NCI-H526 (cell line): Measurements from ENCODE around the gene ZNF687.

ENCODE experiments used
- DNase-seq, 2 experiments: peaks; one replicate each; lab custom pipeline; 2025; lab: John Stamatoyannopoulos, UW

Gene ZNF687

DNA sequence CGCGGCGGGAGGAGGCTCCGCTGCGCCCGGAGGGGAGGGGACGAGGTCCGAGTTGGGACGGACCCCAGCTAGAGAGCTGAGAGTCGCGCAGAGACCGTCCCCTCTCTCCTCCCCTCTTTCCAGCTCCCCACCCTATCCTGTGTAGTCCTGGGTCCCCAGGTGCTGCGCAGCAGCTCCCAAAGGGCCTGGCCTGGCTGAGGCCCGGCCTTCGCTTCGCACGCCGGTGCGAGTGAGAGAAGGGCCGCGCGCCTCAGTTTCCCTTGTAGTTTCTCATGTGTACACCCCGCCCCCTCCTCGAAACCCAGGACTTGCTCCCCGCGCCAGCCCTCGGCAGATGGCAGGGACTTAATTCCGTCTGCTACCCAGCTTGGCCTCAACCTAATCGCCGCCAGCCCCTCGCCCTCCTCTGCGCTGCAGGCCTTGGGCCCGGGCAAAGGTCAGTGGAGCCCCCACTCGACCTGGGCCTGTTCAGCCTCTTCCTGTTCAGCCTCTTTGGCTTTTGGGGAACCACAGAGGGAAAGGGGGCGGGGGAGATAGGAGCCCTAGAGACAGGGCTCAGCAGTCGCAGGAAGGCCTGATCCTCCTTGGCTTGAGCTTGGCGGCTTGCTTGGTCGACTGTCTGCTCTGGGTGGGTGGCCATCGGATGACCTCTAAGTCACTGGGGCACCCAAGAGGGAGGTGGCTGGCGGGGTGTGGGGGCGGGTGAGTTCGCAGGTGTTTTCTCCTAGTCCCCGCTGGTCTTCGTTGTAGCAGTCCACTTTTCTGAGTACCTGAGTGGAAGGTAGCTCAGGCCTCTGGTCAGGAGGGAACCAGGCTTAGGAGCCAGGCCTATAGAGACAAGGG is 1.0 kb downstream of the ZNF687 start:
- peak; percentile 58 to 82 for DNase-seq

DNA sequence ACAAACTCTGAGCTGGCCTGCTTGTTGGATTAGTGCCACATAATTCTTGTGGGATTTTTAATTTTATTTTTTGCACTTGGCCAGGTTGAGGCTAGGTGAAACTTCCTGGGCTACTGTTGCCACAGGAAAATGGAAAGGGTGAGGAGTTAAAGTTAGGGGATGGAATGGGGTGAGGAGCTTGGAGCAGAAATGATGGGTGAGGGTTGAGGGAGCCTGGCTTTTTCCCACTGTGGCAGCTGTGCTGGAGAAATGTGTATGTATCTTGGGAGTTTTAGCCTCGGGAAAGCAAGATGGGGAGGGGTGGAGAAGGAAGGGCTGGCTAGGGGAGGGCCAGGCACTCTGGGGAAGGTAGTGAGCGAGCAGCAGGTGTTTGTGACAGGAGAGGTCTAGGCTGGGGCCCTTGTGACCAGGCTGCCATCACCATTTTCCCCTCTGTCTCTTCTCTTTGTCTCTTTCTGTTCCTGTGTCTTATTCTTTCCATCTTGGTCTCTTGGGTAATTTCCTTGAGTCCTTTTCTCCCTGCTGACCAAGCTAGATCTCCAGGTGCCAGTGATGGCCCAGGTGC is 2.0 kb downstream of the ZNF687 start:
- DNase-seq, result no peak

DNA sequence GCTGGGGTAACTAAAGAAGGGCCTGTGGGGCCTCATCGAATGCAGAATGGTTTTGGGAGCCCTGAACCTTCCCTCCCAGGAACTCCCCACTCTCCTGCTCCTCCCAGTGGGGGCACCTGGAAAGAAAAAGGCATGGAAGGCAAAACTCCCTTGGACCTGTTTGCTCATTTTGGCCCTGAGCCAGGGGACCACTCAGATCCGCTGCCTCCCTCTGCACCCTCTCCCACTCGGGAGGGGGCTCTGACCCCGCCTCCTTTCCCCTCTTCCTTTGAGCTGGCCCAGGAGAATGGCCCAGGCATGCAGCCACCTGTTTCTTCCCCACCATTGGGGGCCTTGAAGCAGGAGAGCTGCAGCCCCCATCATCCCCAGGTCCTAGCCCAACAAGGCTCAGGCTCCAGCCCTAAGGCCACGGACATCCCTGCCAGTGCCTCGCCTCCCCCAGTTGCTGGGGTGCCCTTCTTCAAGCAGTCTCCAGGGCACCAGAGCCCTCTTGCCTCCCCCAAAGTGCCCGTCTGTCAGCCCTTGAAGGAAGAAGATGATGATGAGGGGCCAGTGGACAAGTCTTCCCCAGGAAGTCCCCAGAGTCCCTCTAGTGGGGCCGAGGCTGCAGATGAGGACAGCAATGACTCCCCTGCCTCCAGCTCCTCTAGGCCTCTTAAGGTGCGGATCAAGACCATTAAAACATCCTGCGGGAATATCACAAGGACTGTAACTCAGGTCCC is 4.7 kb downstream of the ZNF687 start:
- no peak for DNase-seq

- DNase-seq, result no peak
These were observed 5.2 kb downstream of the ZNF687 start for GRCh38 chr1:151287341-151287699.

DNA sequence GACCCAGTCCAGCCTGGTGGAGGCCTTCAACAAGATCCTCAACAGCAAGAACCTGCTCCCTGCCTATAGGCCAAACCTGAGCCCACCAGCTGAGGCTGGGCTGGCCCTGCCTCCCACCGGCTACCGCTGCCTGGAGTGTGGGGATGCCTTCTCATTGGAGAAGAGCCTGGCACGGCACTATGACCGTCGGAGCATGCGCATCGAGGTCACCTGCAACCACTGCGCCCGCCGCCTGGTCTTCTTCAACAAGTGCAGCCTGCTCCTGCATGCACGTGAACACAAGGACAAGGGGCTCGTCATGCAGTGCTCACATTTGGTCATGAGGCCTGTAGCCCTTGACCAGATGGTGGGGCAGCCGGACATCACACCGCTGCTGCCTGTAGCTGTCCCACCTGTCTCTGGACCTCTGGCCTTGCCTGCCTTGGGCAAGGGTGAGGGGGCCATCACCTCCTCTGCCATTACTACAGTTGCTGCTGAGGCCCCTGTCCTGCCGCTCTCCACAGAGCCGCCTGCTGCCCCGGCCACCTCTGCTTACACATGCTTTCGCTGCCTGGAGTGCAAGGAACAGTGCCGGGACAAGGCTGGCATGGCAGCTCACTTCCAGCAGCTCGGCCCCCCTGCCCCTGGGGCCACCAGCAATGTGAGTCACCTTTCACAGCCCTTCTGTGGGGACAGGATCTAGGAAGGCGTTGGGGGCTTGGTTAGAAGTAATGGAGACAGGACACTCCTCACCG is 5.8 kb downstream of the ZNF687 start:
- DNase-seq, result no peak

DNA sequence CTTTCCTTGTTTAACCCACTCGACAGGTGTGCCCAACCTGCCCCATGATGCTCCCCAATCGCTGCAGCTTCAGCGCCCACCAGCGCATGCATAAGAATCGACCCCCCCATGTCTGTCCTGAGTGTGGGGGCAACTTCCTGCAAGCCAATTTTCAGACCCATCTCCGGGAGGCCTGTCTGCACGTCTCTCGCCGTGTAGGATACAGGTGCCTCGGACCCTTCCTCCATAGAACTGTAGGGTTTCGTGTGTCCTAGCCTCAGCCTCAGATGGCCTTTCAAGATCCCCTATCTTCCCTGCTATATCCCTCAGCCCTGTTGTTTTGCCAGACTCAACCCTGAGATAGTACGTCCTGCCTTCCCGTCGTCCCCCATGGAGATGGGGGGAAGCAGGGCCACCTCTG is 6.4 kb downstream of the ZNF687 start:
- no peak for DNase-seq

DNA sequence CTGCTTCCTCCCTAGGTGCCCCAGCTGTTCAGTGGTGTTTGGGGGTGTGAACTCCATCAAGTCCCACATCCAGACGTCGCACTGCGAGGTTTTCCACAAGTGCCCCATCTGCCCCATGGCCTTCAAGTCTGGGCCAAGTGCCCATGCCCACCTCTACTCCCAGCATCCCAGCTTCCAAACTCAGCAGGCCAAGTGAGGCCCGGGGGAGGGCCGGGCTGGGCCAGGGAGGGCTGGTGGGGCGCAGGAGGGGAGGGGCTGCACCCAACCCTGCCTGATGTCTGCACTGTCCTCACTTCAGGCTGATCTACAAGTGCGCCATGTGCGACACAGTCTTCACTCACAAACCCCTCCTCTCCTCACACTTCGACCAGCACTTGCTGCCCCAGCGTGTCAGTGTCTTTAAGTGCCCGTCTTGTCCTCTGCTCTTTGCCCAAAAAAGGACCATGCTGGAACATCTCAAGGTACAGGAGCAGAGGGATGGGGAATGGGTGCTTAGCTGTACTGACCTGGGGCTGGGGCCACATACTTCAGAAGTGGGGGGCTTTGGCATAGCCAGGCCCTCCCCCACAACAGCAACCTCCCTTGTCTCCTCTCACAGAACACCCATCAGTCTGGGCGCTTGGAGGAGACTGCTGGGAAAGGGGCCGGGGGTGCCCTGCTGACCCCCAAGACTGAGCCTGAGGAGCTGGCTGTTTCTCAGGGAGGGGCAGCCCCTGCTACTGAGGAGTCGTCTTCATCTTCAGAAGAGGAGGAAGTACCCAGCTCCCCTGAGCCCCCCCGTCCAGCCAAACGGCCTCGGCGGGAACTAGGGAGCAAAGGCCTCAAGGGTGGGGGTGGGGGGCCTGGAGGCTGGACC is 7.2 kb downstream of the ZNF687 start:
- no peak for DNase-seq

- no peak for DNase-seq
These were observed 8.1 kb downstream of the ZNF687 start for GRCh38 chr1:151289991-151290708.

GRCh38 chr1:151290709-151291303 is 8.7 kb downstream of the ZNF687 start:
- DNase-seq, result no peak

- no peak for DNase-seq
These were observed 10.3 kb downstream of the ZNF687 start for GRCh38 chr1:151292207-151293030.

DNA sequence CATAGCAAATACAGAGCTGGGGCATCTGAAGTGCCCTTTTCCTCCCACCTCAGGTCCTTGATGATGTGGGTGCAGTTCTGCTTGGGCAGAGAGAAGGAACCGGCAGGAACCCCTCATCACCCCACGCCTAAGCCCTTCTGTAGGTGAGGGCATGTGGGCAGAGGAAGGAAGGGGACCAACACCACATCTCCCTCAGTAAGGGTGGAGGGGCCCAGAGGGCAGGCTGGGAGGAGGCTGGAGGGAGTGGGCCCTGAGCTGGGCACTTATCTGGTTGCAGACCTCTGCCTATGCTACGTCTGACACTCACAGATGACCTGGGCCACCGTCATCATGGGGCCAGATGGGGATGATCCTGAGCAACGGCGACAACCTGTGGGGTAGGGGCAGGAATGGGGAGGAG is 11.0 kb downstream of the ZNF687 start:
- DNase-seq, result no peak

GRCh38 chr1:151294742-151295462 is 12.8 kb downstream of the ZNF687 start:
- DNase-seq, result peak in 1 of 2 experiments; percentile 48

- no peak for DNase-seq
These were observed 27.8 kb downstream of the ZNF687 start for GRCh38 chr1:151309811-151310323.

DNA sequence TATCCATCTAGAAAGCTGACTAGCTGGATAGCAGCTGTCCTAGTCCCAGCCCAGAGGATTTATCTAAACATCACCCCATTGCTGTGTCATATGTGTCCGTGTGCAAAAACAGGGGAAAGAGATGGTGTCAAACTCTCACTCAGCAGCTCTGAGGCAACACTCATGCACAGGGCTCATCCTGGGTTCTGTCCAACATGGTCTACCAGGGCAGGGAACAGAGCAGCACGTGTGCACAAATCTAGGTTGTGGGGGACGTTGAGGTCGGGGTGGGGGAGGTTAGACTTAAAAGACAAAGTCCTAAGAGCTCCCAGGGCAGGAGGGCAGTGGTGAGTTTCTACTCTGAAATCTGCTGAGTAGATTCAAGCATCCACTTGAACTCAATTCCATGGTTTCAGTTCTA is 28.9 kb downstream of the ZNF687 start:
- DNase-seq, result no peak

DNA sequence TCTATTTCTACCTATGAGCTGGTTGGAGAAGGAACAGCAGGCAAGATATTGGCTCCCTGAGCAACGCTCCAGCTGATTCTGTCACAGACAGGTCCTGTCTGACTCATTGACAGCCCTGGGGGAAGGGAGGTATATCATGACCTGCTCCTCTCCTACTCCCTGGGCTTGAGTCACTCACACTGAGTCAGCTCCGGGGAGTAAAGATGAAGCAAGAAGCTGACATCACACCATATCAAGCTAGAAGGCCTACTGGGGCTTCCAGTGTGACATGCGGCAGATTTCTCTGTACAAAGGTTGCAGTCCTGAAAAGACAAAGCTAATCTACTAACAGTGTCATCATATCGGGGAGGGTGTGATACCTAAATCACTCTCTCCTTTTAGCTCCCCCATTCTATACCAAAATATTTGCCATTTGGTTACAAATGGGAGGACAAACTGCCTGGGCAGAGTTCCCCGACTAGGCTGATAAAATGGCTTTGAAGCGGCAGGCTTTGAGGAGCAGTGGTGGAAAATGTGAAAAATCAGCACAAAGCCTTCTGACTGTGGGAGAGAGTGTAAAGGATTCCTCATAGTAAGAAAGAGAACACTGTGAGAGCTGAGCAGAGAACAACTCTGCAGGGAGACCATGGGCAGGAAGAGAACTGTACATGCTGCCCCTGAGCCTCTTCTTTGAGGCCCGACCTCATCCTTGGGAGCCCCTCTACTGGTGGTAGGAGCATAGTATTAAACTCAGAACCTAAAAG is 29.7 kb downstream of the ZNF687 start:
- DNase-seq, result no peak

DNA sequence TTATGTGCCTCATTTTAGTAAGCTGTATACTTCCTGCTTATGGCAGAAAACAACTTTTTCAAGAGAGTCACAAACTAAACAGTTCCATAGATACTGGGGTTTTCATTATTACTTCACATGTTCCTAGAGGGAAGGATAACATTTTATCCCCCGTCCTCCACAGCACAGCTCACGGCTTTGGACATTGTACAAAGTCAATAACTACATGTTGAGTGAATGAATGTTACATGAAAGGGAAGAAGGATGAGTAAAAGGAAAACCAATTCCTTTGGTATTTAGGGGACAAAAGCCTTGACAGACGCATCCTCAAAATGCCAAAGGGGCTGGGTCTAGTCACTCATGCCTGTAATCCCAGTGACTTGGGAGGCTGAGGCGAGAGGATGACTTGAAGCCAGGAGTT is 30.3 kb downstream of the ZNF687 start:
- no peak for DNase-seq

DNA sequence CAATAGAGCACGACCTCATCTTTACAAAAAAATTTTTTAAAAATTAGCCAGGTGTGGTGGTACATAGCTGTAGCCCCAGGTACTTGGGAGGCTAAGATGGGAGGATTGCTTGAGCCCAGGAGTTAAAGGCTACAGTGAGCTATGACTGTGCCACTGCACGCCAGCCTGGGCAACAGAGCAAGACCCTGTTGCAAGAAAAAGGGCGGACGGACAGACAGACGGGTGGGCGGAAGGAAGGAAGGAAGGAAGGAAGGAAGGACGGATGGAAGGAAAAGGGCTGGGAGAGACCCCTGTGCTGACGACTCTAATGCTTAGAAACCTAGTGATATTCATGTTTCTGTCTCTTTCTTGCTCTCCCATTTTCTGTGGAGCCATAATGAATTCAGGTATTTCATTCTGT is 30.7 kb downstream of the ZNF687 start:
- no peak for DNase-seq

- DNase-seq, result no peak
These were observed 31.4 kb downstream of the ZNF687 start for GRCh38 chr1:151313501-151313900.
